IMR-90 (cell line): Measurements from ENCODE around the gene DNAJC11. TPM values are rescaled to one million over a fixed set of nuclear protein-coding genes. Genes with fewer than 3 reads are reported as not detected.
A peak's percentile ranks its signal among the peaks of the same experiment; 100 is the strongest.

Experiments used
- ATAC-seq: fragments of 200-7000 bp; cut with Tn5 transposase; 2 replicates; pipeline ENCODE4 v1.9.1; 2020; ENCODE audit warnings: low read depth, mild to moderate bottlenecking, moderate library complexity
- BruUV-seq: library from RNA; stranded (reverse); fragments of 400-500 nt; replicated peaks from 2 replicates; lab custom pipeline; 2021; lab: Mats Ljungman, UMichigan
- CTCF ChIA-PET: fragments of 300-600 bp; formaldehyde crosslinking; extraction: SDS; loops from one replicate; lab custom pipeline; 2021; ENCODE audit warnings: antibody characterized with exemption; lab: Yijun Ruan, JAX
- POLR2A ChIA-PET: fragments of 300-600 bp; sonication (Branson Sonifier 250); formaldehyde crosslinking; loops from one replicate; lab custom pipeline; 2022; ENCODE audit warnings: antibody characterized with exemption; ENCODE audit not compliant: unreplicated experiment; lab: Charles Lee
- DNase-seq: peaks from one replicate; pipeline ENCODE4 v3.0.0; 2013
- H2AFZ ChIP-seq: replicated peaks from 2 replicates; pipeline ENCODE3; 2013; ENCODE audit warnings: low read length, mild to moderate bottlenecking; ENCODE audit not compliant: poor library complexity
- H2AK5ac ChIP-seq: 2 replicates; pipeline ENCODE4 v1.6.1; 2013; ENCODE audit warnings: low read depth, low read length, inconsistent platforms
- H2AK9ac ChIP-seq: replicated peaks from 2 replicates; pipeline ENCODE3; 2013; ENCODE audit warnings: mild to moderate bottlenecking, low read depth, low read length, moderate library complexity; ENCODE audit not compliant: poor library complexity
- H2BK120ac ChIP-seq: 2 replicates; pipeline ENCODE4 v1.6.1; 2013; ENCODE audit warnings: low read depth, low read length, inconsistent platforms
- H2BK15ac ChIP-seq: 3 replicates; pipeline ENCODE4 v1.6.1; 2013; ENCODE audit warnings: low read depth, low read length, inconsistent platforms
- H2BK20ac ChIP-seq: 2 replicates; pipeline ENCODE4 v1.6.1; 2013; ENCODE audit warnings: low read depth, mild to moderate bottlenecking, inconsistent platforms, low read length, moderate library complexity
- H2BK5ac ChIP-seq: 2 replicates; pipeline ENCODE4 v1.6.1; 2013; ENCODE audit warnings: mild to moderate bottlenecking, low read depth, low read length, inconsistent platforms; ENCODE audit not compliant: poor library complexity, severe bottlenecking
- H3K14ac ChIP-seq: replicated peaks from 2 replicates; pipeline ENCODE4 v1.6.1; 2013; ENCODE audit warnings: low read depth, low read length, inconsistent platforms
- H3K18ac ChIP-seq: 2 replicates; pipeline ENCODE4 v1.6.1; 2013; ENCODE audit warnings: low read depth, low read length, control low read depth
- H3K23ac ChIP-seq: 2 replicates; pipeline ENCODE4 v1.6.1; 2013; ENCODE audit warnings: low read depth, low read length, inconsistent platforms
- H3K27ac ChIP-seq: 2 replicates; pipeline ENCODE4 v1.5.1; 2013; ENCODE audit warnings: mild to moderate bottlenecking, control low read depth, low read length; ENCODE audit not compliant: insufficient read depth
- H3K27me3 ChIP-seq: 2 replicates; pipeline ENCODE4 v1.6.1; 2013; ENCODE audit warnings: low read length; ENCODE audit not compliant: control insufficient read depth, insufficient read depth
- H3K36me3 ChIP-seq: 2 replicates; pipeline ENCODE4 v1.6.1; 2013; ENCODE audit warnings: low read length, mixed read lengths; ENCODE audit not compliant: control insufficient read depth, insufficient read depth
- H3K4ac ChIP-seq: 2 replicates; pipeline ENCODE4 v1.6.1; 2013; ENCODE audit warnings: low read depth, low read length, inconsistent platforms
- H3K4me1 ChIP-seq: 2 replicates; pipeline ENCODE4 v1.6.1; 2013; ENCODE audit warnings: low read length, mixed read lengths; ENCODE audit not compliant: control insufficient read depth, insufficient read depth
- H3K4me2 ChIP-seq: 2 replicates; pipeline ENCODE4 v1.6.1; 2013; ENCODE audit warnings: low read depth, mild to moderate bottlenecking, control low read depth, low read length, moderate library complexity
- H3K4me3 ChIP-seq: 2 replicates; pipeline ENCODE4 v1.5.1; 2013; ENCODE audit warnings: low read depth, mild to moderate bottlenecking, control low read depth, low read length, moderate library complexity; ENCODE audit not compliant: insufficient read depth
- H3K56ac ChIP-seq: 2 replicates; pipeline ENCODE4 v1.6.1; 2013; ENCODE audit warnings: low read length, inconsistent platforms; ENCODE audit not compliant: insufficient read depth; ENCODE audit errors: extremely low read depth
- H3K79me1 ChIP-seq, 2 experiments: 2 replicates each; pipeline ENCODE4 v1.6.1; 2013; ENCODE audit warnings: low read length in 2 of 2, inconsistent platforms in 1 of 2, low read depth in 1 of 2
- H3K9ac ChIP-seq: 2 replicates; pipeline ENCODE4 v1.6.1; 2013; ENCODE audit warnings: low read depth, low read length, control low read depth
- H3K9me1 ChIP-seq: 2 replicates; pipeline ENCODE4 v1.6.1; 2013; ENCODE audit warnings: low read length, inconsistent platforms; ENCODE audit not compliant: insufficient read depth
- H3K9me3 ChIP-seq: 2 replicates; pipeline ENCODE4 v1.6.1; 2013; ENCODE audit warnings: low read length; ENCODE audit not compliant: control insufficient read depth, insufficient read depth
- H4K20me1 ChIP-seq: 2 replicates; pipeline ENCODE4 v1.6.1; 2013; ENCODE audit warnings: low read length, inconsistent platforms; ENCODE audit not compliant: insufficient read depth
- H4K5ac ChIP-seq: 2 replicates; pipeline ENCODE4 v1.6.1; 2013; ENCODE audit warnings: mild to moderate bottlenecking, low read depth, low read length, control low read depth
- H4K8ac ChIP-seq, 2 experiments: 2 replicates each; pipeline ENCODE4 v1.6.1; 2013; ENCODE audit warnings: low read depth in 2 of 2, low read length in 2 of 2, control low read depth in 1 of 2, inconsistent platforms in 1 of 2
- H4K91ac ChIP-seq: 2 replicates; pipeline ENCODE4 v1.6.1; 2013; ENCODE audit warnings: low read depth, low read length, inconsistent platforms; ENCODE audit not compliant: insufficient read depth
- BHLHE40 ChIP-seq: fragments of 150-350 bp; IDR thresholded peaks from 2 replicates; pipeline ENCODE4 v1.6.1; 2016; ENCODE audit warnings: mild to moderate bottlenecking, low read depth, low read length
- CEBPB ChIP-seq: IDR thresholded peaks from 2 replicates; pipeline ENCODE4 v1.6.1; 2012; ENCODE audit warnings: low read depth, low read length, improper control_type of control experiment
- CHD1 ChIP-seq: IDR thresholded peaks from 2 replicates; pipeline ENCODE4 v1.6.1; 2012; ENCODE audit warnings: low read depth, low read length, improper control_type of control experiment
- ELK1 ChIP-seq: fragments of 150-350 bp; IDR thresholded peaks from 2 replicates; pipeline ENCODE4 v1.6.1; 2016; ENCODE audit warnings: low read depth, mild to moderate bottlenecking, low read length, moderate library complexity, borderline replicate concordance
- FOS ChIP-seq: fragments of 150-350 bp; IDR thresholded peaks from 2 replicates; pipeline ENCODE4 v1.6.1; 2016; ENCODE audit warnings: low read depth, low read length
- MAFK ChIP-seq: IDR thresholded peaks from 2 replicates; pipeline ENCODE4 v1.6.1; 2012; ENCODE audit warnings: low read depth, low read length, improper control_type of control experiment
- MAZ ChIP-seq: IDR thresholded peaks from 2 replicates; pipeline ENCODE4 v1.6.1; 2012; ENCODE audit warnings: low read depth, mild to moderate bottlenecking, low read length, improper control_type of control experiment, moderate library complexity, borderline replicate concordance
- MXI1 ChIP-seq: IDR thresholded peaks from 2 replicates; pipeline ENCODE4 v1.6.1; 2012; ENCODE audit warnings: low read depth, mild to moderate bottlenecking, low read length, moderate library complexity, borderline replicate concordance
- NFE2L2 ChIP-seq: fragments of 150-350 bp; IDR thresholded peaks from 2 replicates; pipeline ENCODE4 v1.6.1; 2016; ENCODE audit warnings: low read depth, mild to moderate bottlenecking, low read length
- POLR2A ChIP-seq: IDR thresholded peaks from 2 replicates; pipeline ENCODE4 v1.6.1; 2012; ENCODE audit warnings: mild to moderate bottlenecking, low read depth, low read length
- RAD21 ChIP-seq: IDR thresholded peaks from 2 replicates; pipeline ENCODE4 v1.6.1; 2012; ENCODE audit warnings: low read length, improper control_type of control experiment
- RCOR1 ChIP-seq: IDR thresholded peaks from 2 replicates; pipeline ENCODE4 v1.6.1; 2012; ENCODE audit warnings: mild to moderate bottlenecking, low read length, improper control_type of control experiment; ENCODE audit not compliant: insufficient replicate concordance
- RFX5 ChIP-seq: IDR thresholded peaks from 2 replicates; pipeline ENCODE4 v1.8.0; 2012; ENCODE audit warnings: low read depth, mild to moderate bottlenecking, low read length, moderate library complexity
- SMC3 ChIP-seq: fragments of 150-350 bp; IDR thresholded peaks from 2 replicates; pipeline ENCODE4 v1.6.1; 2016; ENCODE audit warnings: low read depth, mild to moderate bottlenecking, antibody characterized with exemption, low read length, moderate library complexity
- WGBS, 2 experiments: methylation state at CpG; one replicate each; pipeline versions ENCODE4 v1.1.5 to v1.1.7; 2013; ENCODE audit warnings: missing lambda C conversion rate in 2 of 2; ENCODE audit not compliant: insufficient read length in 1 of 2; ENCODE audit errors: extremely low coverage in 2 of 2; 5-methylcytosine and 5-hydroxymethylcytosine counted together
- dilution Hi-C: fragments of 300-500 bp; cut with HindIII; formaldehyde crosslinking; loops from one replicate; pipeline ENCODE4 v1.14.3; 2018; ENCODE audit warnings: low sequenced_read_pairs; ENCODE audit not compliant: unreplicated experiment
- in situ Hi-C: fragments of 300-500 bp; cut with MboI; formaldehyde crosslinking; loops from 3 replicates; pipeline ENCODE4 v1.14.3; 2019; ENCODE audit warnings: low sequenced_read_pairs, inconsistent platforms, mixed read lengths
- intact Hi-C: fragments of 100-400 bp; cut with micrococcal nuclease; formaldehyde crosslinking; loops from 2 replicates; pipeline ENCODE4 v1.10.0; 2022
- polyA plus RNA-seq, 3 experiments: library from polyadenylated mRNA; depleted of rRNA; stranded (reverse); fragments of >200 nt; gene quantifications; 2 replicates each; pipeline ENCODE4 v1.2.3, GENCODE V29; 2012; ENCODE audit warnings: low replicate concordance in 1 of 3
- total RNA-seq: library from RNA; depleted of rRNA; stranded (reverse); fragments of >200 nt; gene quantifications from 2 replicates; pipeline ENCODE4 v1.2.3, GENCODE V29; 2012
- TF ChIP-seq, protein P1 (sequence below): fragments of 150-350 bp; IDR thresholded peaks from 2 replicates; pipeline ENCODE4 v1.6.1; 2017; ENCODE audit warnings: mild to moderate bottlenecking, antibody characterized with exemption, low read length, low read depth
- TF ChIP-seq, protein P2 (sequence below): conservative IDR thresholded peaks from 2 replicates; pipeline ENCODE4 v1.5.1; 2012; ENCODE audit warnings: mild to moderate bottlenecking, low read depth, low read length, improper control_type of control experiment

DNAJC11 gene
- total and polyA plus RNA-seq, 2 of the 4 experiments (the other 2 are of a cell fraction) = 38.7 to 48.5 TPM

- POLR2A ChIA-PET = no interaction called here
- peaks cover 57% of the 10 kb centered on the region for H3K36me3 ChIP-seq
- no TSS peak for BruUV-seq
- H4K8ac ChIP-seq = no peak overlapping the region
- H3K56ac ChIP-seq = no peak overlapping the region
- no peak overlapping the region for H3K18ac ChIP-seq
- DNase-seq (no peak), ATAC-seq (no peak)
- H3K14ac ChIP-seq = no peak overlapping the region
- peaks cover 4% of the 10 kb centered on the region for H3K4me1 ChIP-seq
- H4K20me1 ChIP-seq = peaks cover 88% of the 10 kb centered on the region
- H3K9me3 ChIP-seq = no peaks in the 10 kb centered on the region
- peak overlapping the region; percentile 43 for H2AFZ ChIP-seq
- intact Hi-C loops (no loop called here), dilution Hi-C loops (no loop called here), in situ Hi-C loops (no loop called here)
- no peak overlapping the region for H2BK120ac ChIP-seq
- H3K4me2 ChIP-seq = no peak overlapping the region
- no peak overlapping the region for H3K23ac ChIP-seq
- peak overlapping the region; percentile 30 for H2AK9ac ChIP-seq
- H4K91ac ChIP-seq = no peak overlapping the region
- no peak overlapping the region for H2BK15ac ChIP-seq
- H2AK5ac ChIP-seq = no peak overlapping the region
- H3K79me1 ChIP-seq = peaks cover 13 to 80% of the 10 kb centered on the region in 2 experiments
- H2BK20ac ChIP-seq = no peak overlapping the region
- H4K5ac ChIP-seq = no peak overlapping the region
- 91% methylated on average over 4 of the region's 6 CpGs; no CpG with 5 or more reads in 1 of the 2 experiments for WGBS, 2 experiments
- H3K4me3 ChIP-seq = no peak overlapping the region
- no peaks in the 10 kb centered on the region for H3K27me3 ChIP-seq
- CTCF ChIA-PET = no interaction called here
- H3K4ac ChIP-seq = no peak overlapping the region
- H3K9ac ChIP-seq = no peak overlapping the region
- H3K27ac ChIP-seq = no peak overlapping the region
- H2BK5ac ChIP-seq = no peak overlapping the region
- H3K9me1 ChIP-seq = peaks cover 10% of the 10 kb centered on the region
- no peak for TF ChIP-seq SMC3
- TF ChIP-seq NFE2L2 = no peak
- no peak for TF ChIP-seq RFX5
- no peak for TF ChIP-seq MAFK
- no peak for TF ChIP-seq FOS
- TF ChIP-seq BHLHE40 = no peak
- TF ChIP-seq, protein P1, sequence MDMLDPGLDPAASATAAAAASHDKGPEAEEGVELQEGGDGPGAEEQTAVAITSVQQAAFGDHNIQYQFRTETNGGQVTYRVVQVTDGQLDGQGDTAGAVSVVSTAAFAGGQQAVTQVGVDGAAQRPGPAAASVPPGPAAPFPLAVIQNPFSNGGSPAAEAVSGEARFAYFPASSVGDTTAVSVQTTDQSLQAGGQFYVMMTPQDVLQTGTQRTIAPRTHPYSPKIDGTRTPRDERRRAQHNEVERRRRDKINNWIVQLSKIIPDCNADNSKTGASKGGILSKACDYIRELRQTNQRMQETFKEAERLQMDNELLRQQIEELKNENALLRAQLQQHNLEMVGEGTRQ = no peak
- no peak for TF ChIP-seq CHD1
- no peak for TF ChIP-seq MXI1
- TF ChIP-seq ELK1 = no peak
- TF ChIP-seq, protein P2, sequence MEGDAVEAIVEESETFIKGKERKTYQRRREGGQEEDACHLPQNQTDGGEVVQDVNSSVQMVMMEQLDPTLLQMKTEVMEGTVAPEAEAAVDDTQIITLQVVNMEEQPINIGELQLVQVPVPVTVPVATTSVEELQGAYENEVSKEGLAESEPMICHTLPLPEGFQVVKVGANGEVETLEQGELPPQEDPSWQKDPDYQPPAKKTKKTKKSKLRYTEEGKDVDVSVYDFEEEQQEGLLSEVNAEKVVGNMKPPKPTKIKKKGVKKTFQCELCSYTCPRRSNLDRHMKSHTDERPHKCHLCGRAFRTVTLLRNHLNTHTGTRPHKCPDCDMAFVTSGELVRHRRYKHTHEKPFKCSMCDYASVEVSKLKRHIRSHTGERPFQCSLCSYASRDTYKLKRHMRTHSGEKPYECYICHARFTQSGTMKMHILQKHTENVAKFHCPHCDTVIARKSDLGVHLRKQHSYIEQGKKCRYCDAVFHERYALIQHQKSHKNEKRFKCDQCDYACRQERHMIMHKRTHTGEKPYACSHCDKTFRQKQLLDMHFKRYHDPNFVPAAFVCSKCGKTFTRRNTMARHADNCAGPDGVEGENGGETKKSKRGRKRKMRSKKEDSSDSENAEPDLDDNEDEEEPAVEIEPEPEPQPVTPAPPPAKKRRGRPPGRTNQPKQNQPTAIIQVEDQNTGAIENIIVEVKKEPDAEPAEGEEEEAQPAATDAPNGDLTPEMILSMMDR = no peak
- TF ChIP-seq POLR2A = no peak
- no peak for TF ChIP-seq CEBPB
- no peak for TF ChIP-seq RAD21
- TF ChIP-seq MAZ = no peak
- TF ChIP-seq RCOR1 = no peak
These were observed 103.9 kb downstream of the DNAJC11 start for GRCh38 chr1:6597777-6598131.
